Endodermal cell (in vitro differentiated cells): ENCODE data around the gene MYO7B. TPM values are rescaled to one million over a fixed set of nuclear protein-coding genes. Genes with fewer than 3 reads are reported as not detected.
"Not testable (repeated sequence)": the region's sequence is repeated elsewhere in the genome, so short reads cannot be mapped to it uniquely, and the experiment has no call there.

Experiments
- DNase-seq: peaks from one replicate; pipeline ENCODE4 v3.0.0-alpha.2; 2017
- H3K27ac ChIP-seq: 2 replicates; pipeline ENCODE4 v1.5.1; 2013; ENCODE audit warnings: mild to moderate bottlenecking, low read depth, low read length, moderate library complexity
- H3K27me3 ChIP-seq: 2 replicates; pipeline ENCODE4 v1.6.1; 2013; ENCODE audit warnings: mild to moderate bottlenecking, low read length, moderate library complexity; ENCODE audit not compliant: insufficient read depth, control insufficient read depth, poor library complexity, severe bottlenecking
- H3K36me3 ChIP-seq: 2 replicates; pipeline ENCODE4 v1.7.0; 2013; ENCODE audit warnings: mild to moderate bottlenecking, low read length, moderate library complexity; ENCODE audit not compliant: control insufficient read depth, insufficient read depth
- H3K4me1 ChIP-seq: one replicate; pipeline ENCODE4 v1.7.0; 2013; ENCODE audit warnings: low read length; ENCODE audit not compliant: control insufficient read depth, insufficient read depth
- H3K4me3 ChIP-seq: 2 replicates; pipeline ENCODE4 v1.5.1; 2013; ENCODE audit warnings: mild to moderate bottlenecking, low read length, moderate library complexity
- H3K9ac ChIP-seq: 2 replicates; pipeline ENCODE4 v1.6.1; 2013; ENCODE audit warnings: mild to moderate bottlenecking, low read length, moderate library complexity; ENCODE audit not compliant: poor library complexity, severe bottlenecking; ENCODE audit errors: extremely low read depth
- H3K9me3 ChIP-seq: 2 replicates; pipeline ENCODE4 v1.6.1; 2013; ENCODE audit warnings: mild to moderate bottlenecking, low read length, moderate library complexity; ENCODE audit not compliant: control insufficient read depth
- H3K27ac Mint-ChIP-seq: 2 replicates; pipeline ENCODE4 v1.8.0; 2020; ENCODE audit warnings: mixed read lengths
- H3K27me3 Mint-ChIP-seq: 2 replicates; pipeline ENCODE4 v1.8.0; 2021; ENCODE audit warnings: mild to moderate bottlenecking, mixed read lengths; ENCODE audit not compliant: insufficient read depth
- H3K36me3 Mint-ChIP-seq: 2 replicates; pipeline ENCODE4 v1.8.0; 2020; ENCODE audit warnings: low read depth, mixed read lengths
- H3K4me1 Mint-ChIP-seq: 2 replicates; pipeline ENCODE4 v1.8.0; 2020; ENCODE audit warnings: mixed read lengths
- H3K4me3 Mint-ChIP-seq: 2 replicates; pipeline ENCODE4 v1.8.0; 2020; ENCODE audit warnings: mild to moderate bottlenecking, moderate library complexity, mixed read lengths
- H3K9me3 Mint-ChIP-seq: 2 replicates; pipeline ENCODE4 v1.8.0; 2020; ENCODE audit warnings: mild to moderate bottlenecking, mixed read lengths
- CTCF ChIP-seq: fragments of 200-600 bp; sonication (generic); conservative IDR thresholded peaks from 2 replicates; pipeline ENCODE4 v1.5.0; 2021; ENCODE audit warnings: antibody characterized with exemption, mild to moderate bottlenecking
- WGBS, 2 experiments: methylation state at CpG; one replicate each; pipeline versions ENCODE4 v1.1.5 to v1.1.7; 2013; ENCODE audit warnings: missing lambda C conversion rate in 2 of 2, mixed read lengths in 1 of 2; ENCODE audit not compliant: insufficient coverage in 1 of 2, insufficient read length in 1 of 2; 5-methylcytosine and 5-hydroxymethylcytosine counted together
- total RNA-seq, 2 donors: library from RNA; stranded (reverse); fragmentation: NEBNext Ultra II Directional in 1 of 2; extraction: Animal tissue kit (Norgen Biotek cat#: 25700) in 1 of 2; gene quantifications; 2 replicates in 1 of 2; 3 replicates in 1 of 2; pipeline ENCODE4 v1.2.1, GENCODE V29; 2021

The MYO7B gene
- total RNA-seq, 2 donors from 2014 or later, result 0.11 TPM; not detected in 1

DNA sequence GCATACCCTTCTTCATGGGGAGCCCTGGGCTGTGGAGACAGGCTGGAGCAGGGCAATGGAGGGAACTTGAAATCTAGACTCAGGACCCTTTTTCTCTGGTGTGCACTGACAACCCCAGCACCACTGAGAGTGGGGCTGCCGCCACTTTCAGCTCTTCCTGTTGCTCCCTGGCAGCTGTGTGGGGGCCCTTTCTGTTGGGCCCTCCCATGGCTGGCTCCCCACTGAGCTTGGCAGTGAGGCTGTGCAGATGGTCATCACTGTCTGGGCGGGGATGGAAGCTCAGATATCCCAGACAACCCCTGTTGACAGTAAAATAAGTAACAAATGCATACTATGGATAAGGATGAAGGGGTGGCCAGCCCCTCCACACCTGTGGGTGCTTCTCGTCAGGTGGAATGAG, 6.7 kb downstream of the MYO7B start:
- Mint-ChIP-seq H3K4me3 (peak overlapping the region; percentile 10), H3K36me3 (no peaks in the 10 kb centered on the region), H3K27me3 (peaks cover 17% of the 10 kb centered on the region), H3K4me1 (peaks cover 27% of the 10 kb centered on the region), H3K9me3 (no peaks in the 10 kb centered on the region), H3K27ac (peak overlapping the region; percentile 98)
- Histone ChIP-seq H3K4me3 (peak overlapping the region; percentile 1), H3K27ac (peak overlapping the region; percentile 25), H3K36me3 (no peaks in the 10 kb centered on the region), H3K4me1 (peaks cover 16% of the 10 kb centered on the region), H3K9ac (peak overlapping the region; percentile 34), H3K9me3 (peaks cover 5% of the 10 kb centered on the region), H3K27me3 (peaks cover 11% of the 10 kb centered on the region)
- no peak for DNase-seq
- peak; percentile 6 for TF ChIP-seq CTCF
- 85 to 100% methylated on average over 1 to 3 of the region's 3 CpGs for WGBS, 2 experiments

GRCh38 chr2:127543013-127543501, 7.6 kb downstream of the MYO7B start:
- H3K9me3 Mint-ChIP-seq, result not testable (repeated sequence)
- Mint-ChIP-seq H3K4me1 (peaks cover 26% of the 10 kb centered on the region), H3K27ac (peak overlapping the region; percentile 98)

GRCh38 chr2:127545189-127545588, 9.7 kb downstream of the MYO7B start:
- H3K27ac ChIP-seq, result no peak overlapping the region
- Mint-ChIP-seq H3K36me3 (no peaks in the 10 kb centered on the region), H3K27me3 (peaks cover 24% of the 10 kb centered on the region), H3K27ac (no peak overlapping the region), H3K4me1 (peaks cover 26% of the 10 kb centered on the region), H3K9me3 (no peaks in the 10 kb centered on the region), H3K4me3 (no peak overlapping the region)
- no peak for DNase-seq
- no peaks in the 10 kb centered on the region for H3K36me3 ChIP-seq
- H3K9me3 ChIP-seq, result peaks cover 5% of the 10 kb centered on the region
- H3K4me3 ChIP-seq, result no peak overlapping the region
- H3K27me3 ChIP-seq, result peaks cover 20% of the 10 kb centered on the region
- peaks cover 16% of the 10 kb centered on the region for H3K4me1 ChIP-seq
- WGBS, 2 experiments, result 70 to 73% methylated on average over 2 to 6 of the region's 6 CpGs
- TF ChIP-seq CTCF, result no peak
- H3K9ac ChIP-seq, result no peak overlapping the region

More at GRCh38 chr2:127543013-127543501, 7.6 kb downstream of the MYO7B start:
- Mint-ChIP-seq H3K27me3 (peaks cover 24% of the 10 kb centered on the region), H3K4me3 (peak overlapping the region; percentile 10)
- WGBS, 2 experiments, result 23 to 61% methylated on average over 6 to 8 of the region's 8 CpGs
- H3K27me3 ChIP-seq, result peaks cover 15% of the 10 kb centered on the region
- not testable (repeated sequence) for H3K36me3 Mint-ChIP-seq, H3K27ac ChIP-seq, H3K36me3 ChIP-seq, H3K9me3 ChIP-seq
- peak overlapping the region; percentile 34 for H3K9ac ChIP-seq
- peaks cover 16% of the 10 kb centered on the region for H3K4me1 ChIP-seq
- peak overlapping the region; percentile 1 for H3K4me3 ChIP-seq
- peak; percentile 69 for DNase-seq

DNA sequence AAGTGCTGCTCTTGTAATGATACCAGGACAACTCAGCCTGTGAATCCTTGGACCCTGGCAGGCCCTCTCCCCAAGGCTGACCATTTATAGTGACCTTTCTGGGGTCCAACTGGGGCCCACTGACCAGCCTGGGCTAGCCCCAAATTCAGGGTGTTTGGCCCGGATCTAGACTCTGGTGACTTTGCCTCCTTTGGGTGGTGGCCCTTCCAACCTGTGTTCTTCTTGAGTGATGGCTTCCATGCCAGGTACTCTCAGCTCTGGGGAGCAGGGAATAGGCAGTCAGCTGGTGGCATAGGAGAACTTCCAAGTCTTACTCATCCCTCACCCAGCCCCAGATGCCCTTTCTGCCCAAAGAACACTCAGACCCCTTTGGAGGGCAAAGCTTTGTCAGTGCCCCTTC, 10.3 kb downstream of the MYO7B start:
- H3K4me1 Mint-ChIP-seq, result peaks cover 24% of the 10 kb centered on the region
- WGBS, 2 experiments, result 88 to 89% methylated on average over 1 of the region's 1 CpG

More for the DNA sequence above, 10.3 kb downstream of the MYO7B start:
- Histone ChIP-seq H3K9me3 (peaks cover 5% of the 10 kb centered on the region), H3K9ac (no peak overlapping the region), H3K4me1 (peaks cover 16% of the 10 kb centered on the region), H3K27ac (no peak overlapping the region), H3K27me3 (peaks cover 20% of the 10 kb centered on the region), H3K36me3 (no peaks in the 10 kb centered on the region), H3K4me3 (no peak overlapping the region)
- Mint-ChIP-seq H3K9me3 (no peaks in the 10 kb centered on the region), H3K36me3 (no peaks in the 10 kb centered on the region), H3K27me3 (peaks cover 24% of the 10 kb centered on the region), H3K27ac (no peak overlapping the region), H3K4me3 (no peak overlapping the region)
- no peak for DNase-seq
- TF ChIP-seq CTCF, result no peak
